WTC11 (cell line): ENCODE results near the gene RNF121. TPM values are rescaled to one million over a fixed set of nuclear protein-coding genes. Genes with fewer than 3 reads are reported as not detected.

Experiments used
- ATAC-seq: fragments of 200-7000 bp; cut with Tn5 transposase; 2 replicates; pipeline ENCODE4 v1.10.0; 2021; ENCODE audit warnings: mild to moderate bottlenecking, moderate library complexity
- CTCF ChIA-PET: fragments of 300-600 bp; sonication (Branson Sonifier 250); formaldehyde crosslinking; loops from one replicate; lab custom pipeline; 2021; ENCODE audit warnings: antibody characterized with exemption; lab: Charles Lee
- POLR2A ChIA-PET: fragments of 350-600 bp; sonication (Branson Sonifier 250); formaldehyde crosslinking; loops from one replicate; lab custom pipeline; 2021; ENCODE audit warnings: antibody characterized with exemption; lab: Charles Lee
- DNase-seq: peaks from one replicate; pipeline ENCODE4 v3.0.0; 2021; ENCODE audit warnings: low spot score
- H3K27ac Mint-ChIP-seq: 2 replicates; pipeline ENCODE4 v1.8.0; 2021; ENCODE audit warnings: mixed read lengths
- H3K27me3 Mint-ChIP-seq: 2 replicates; pipeline ENCODE4 v1.8.0; 2021; ENCODE audit warnings: low read depth, mild to moderate bottlenecking, moderate library complexity, mixed read lengths
- H3K36me3 Mint-ChIP-seq: 2 replicates; pipeline ENCODE4 v1.8.0; 2021; ENCODE audit warnings: mixed read lengths
- H3K4me1 Mint-ChIP-seq: 2 replicates; pipeline ENCODE4 v1.8.0; 2022; ENCODE audit warnings: mixed read lengths
- H3K4me3 Mint-ChIP-seq: 2 replicates; pipeline ENCODE4 v1.8.0; 2021; ENCODE audit warnings: mild to moderate bottlenecking, moderate library complexity, mixed read lengths
- H3K9me3 Mint-ChIP-seq: 2 replicates; pipeline ENCODE4 v1.8.0; 2021; ENCODE audit warnings: mixed read lengths
- ELF4 ChIP-seq: sonication (generic); formaldehyde crosslinking; IDR thresholded peaks from 2 replicates; pipeline ENCODE4 v1.8.1; 2022; ENCODE audit warnings: low read depth, mild to moderate bottlenecking, moderate library complexity, missing genetic modification reagents
- GTF2I ChIP-seq: fragments of 250-450 bp; sonication (Bioruptor Pico); conservative IDR thresholded peaks from 2 replicates; pipeline ENCODE4 v1.4.0; 2021; ENCODE audit warnings: mild to moderate bottlenecking
- NR2C2 ChIP-seq: sonication (generic); formaldehyde crosslinking; IDR thresholded peaks from 2 replicates; pipeline ENCODE4 v1.8.0; 2022; ENCODE audit warnings: mild to moderate bottlenecking, missing genetic modification reagents
- OVOL2 ChIP-seq: fragments of 250-450 bp; sonication (Bioruptor Pico); IDR thresholded peaks from 2 replicates; pipeline ENCODE4 v1.9.0; 2021; ENCODE audit warnings: mild to moderate bottlenecking, borderline replicate concordance
- PRRX2 ChIP-seq: fragments of 250-450 bp; sonication (Bioruptor Pico); IDR thresholded peaks from 2 replicates; pipeline ENCODE4 v1.8.0; 2021; ENCODE audit warnings: mild to moderate bottlenecking
- RORB ChIP-seq: fragments of 250-450 bp; sonication (Bioruptor Pico); IDR thresholded peaks from 2 replicates; pipeline ENCODE4 v1.9.0; 2021; ENCODE audit warnings: mild to moderate bottlenecking
- ZNF232 ChIP-seq: sonication (generic); formaldehyde crosslinking; IDR thresholded peaks from 2 replicates; pipeline ENCODE4 v1.8.0; 2022; ENCODE audit warnings: mild to moderate bottlenecking, missing genetic modification reagents
- ZNF263 ChIP-seq: sonication (generic); formaldehyde crosslinking; IDR thresholded peaks from 2 replicates; pipeline ENCODE4 v1.8.1; 2022; ENCODE audit warnings: low read depth, mild to moderate bottlenecking, moderate library complexity, missing genetic modification reagents
- total RNA-seq: library from RNA; stranded (reverse); gene quantifications from 3 replicates; pipeline ENCODE4 v1.2.3, GENCODE V29; 2021
- TF ChIP-seq, protein P1 (sequence below): fragments of 250-450 bp; sonication (Bioruptor Pico); IDR thresholded peaks from 2 replicates; pipeline ENCODE4 v2.1.2; 2022; ENCODE audit warnings: mild to moderate bottlenecking, moderate library complexity
- TF ChIP-seq, protein P2 (sequence below): fragments of 250-450 bp; sonication (Bioruptor Pico); IDR thresholded peaks from 2 replicates; pipeline ENCODE4 v1.9.0; 2021; ENCODE audit warnings: mild to moderate bottlenecking, borderline replicate concordance
- TF ChIP-seq, protein P3 (sequence below): sonication (generic); formaldehyde crosslinking; conservative IDR thresholded peaks from 2 replicates; pipeline ENCODE4 v1.8.1; 2022; ENCODE audit warnings: mild to moderate bottlenecking, missing genetic modification reagents
- TF ChIP-seq, protein P4 (sequence below): sonication (generic); formaldehyde crosslinking; IDR thresholded peaks from 2 replicates; pipeline ENCODE4 v1.8.0; 2023; ENCODE audit warnings: mild to moderate bottlenecking, missing genetic modification reagents
- TF ChIP-seq, protein P5 (sequence below): sonication (generic); formaldehyde crosslinking; IDR thresholded peaks from 2 replicates; pipeline ENCODE4 v1.8.1; 2023; ENCODE audit warnings: mild to moderate bottlenecking, missing genetic modification reagents
- TF ChIP-seq, protein P6 (sequence below): sonication (generic); formaldehyde crosslinking; IDR thresholded peaks from 2 replicates; pipeline ENCODE4 v1.8.1; 2023; ENCODE audit warnings: mild to moderate bottlenecking, missing genetic modification reagents, moderate library complexity
- TF ChIP-seq, protein P7 (sequence below): fragments of 250-450 bp; sonication (Bioruptor Pico); conservative IDR thresholded peaks from 2 replicates; pipeline ENCODE4 v1.9.0; 2021; ENCODE audit warnings: mild to moderate bottlenecking
- TF ChIP-seq, protein P8 (sequence below): sonication (generic); formaldehyde crosslinking; IDR thresholded peaks from 2 replicates; pipeline ENCODE4 v1.8.1; 2022; ENCODE audit warnings: mild to moderate bottlenecking, moderate library complexity, missing genetic modification reagents
- TF ChIP-seq, protein P9 (sequence below): sonication (generic); formaldehyde crosslinking; IDR thresholded peaks from 2 replicates; pipeline ENCODE4 v1.8.0; 2022; ENCODE audit warnings: mild to moderate bottlenecking, missing genetic modification reagents
- TF ChIP-seq, protein P10 (sequence below): fragments of 250-450 bp; sonication (Bioruptor Pico); IDR thresholded peaks from 2 replicates; pipeline ENCODE4 v1.9.0; 2021; ENCODE audit warnings: moderate library complexity, mild to moderate bottlenecking, inconsistent platforms, borderline replicate concordance

RNF121 gene
- total RNA-seq, 1 experiment from 2014 or later = 40.2 TPM

DNA sequence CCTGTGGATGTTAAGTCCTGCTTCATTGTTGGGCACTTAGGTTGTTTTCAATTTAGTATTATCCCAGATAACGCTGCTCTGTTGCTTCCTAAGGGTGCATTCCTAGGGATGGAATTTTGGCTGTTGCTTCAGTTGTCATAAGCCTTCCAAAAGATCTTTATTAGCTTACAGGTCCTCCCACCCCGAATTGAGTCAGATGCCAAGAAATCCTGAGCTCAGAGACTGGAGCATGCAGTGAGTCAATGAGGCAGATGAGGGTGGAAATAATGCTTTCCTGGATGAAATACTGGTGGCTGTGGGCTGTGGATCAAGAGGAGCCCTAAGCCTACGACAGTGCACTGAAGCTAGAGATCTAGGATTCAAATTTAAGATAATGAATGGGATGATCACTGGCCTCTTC lies 59.2 kb downstream of the RNF121 start:
- no peak for ATAC-seq
- H3K27ac Mint-ChIP-seq = no peak overlapping the region
- POLR2A ChIA-PET = no interaction called here

More for the DNA sequence above, 59.2 kb downstream of the RNF121 start:
- CTCF ChIA-PET = interaction anchor here (1.2 to 1.4 kb wide), 2 partner anchors 10 to 103 kb away, joined by 4 to 5 read pairs; no protein-coding TSS in a partner anchor
- no peaks in the 10 kb centered on the region for H3K27me3 Mint-ChIP-seq
- no peaks in the 10 kb centered on the region for H3K4me1 Mint-ChIP-seq
- TF ChIP-seq NR2C2 (CRISPR knock-in tag) (no peak), PRRX2 (CRISPR knock-in tag) (no peak), ELF4 (CRISPR knock-in tag) (no peak), ZNF263 (no peak), GTF2I (CRISPR knock-in tag) (no peak), ZNF232 (CRISPR knock-in tag) (no peak), OVOL2 (CRISPR knock-in tag) (no peak), RORB (CRISPR knock-in tag) (no peak)
- TF ChIP-seq, protein P1, sequence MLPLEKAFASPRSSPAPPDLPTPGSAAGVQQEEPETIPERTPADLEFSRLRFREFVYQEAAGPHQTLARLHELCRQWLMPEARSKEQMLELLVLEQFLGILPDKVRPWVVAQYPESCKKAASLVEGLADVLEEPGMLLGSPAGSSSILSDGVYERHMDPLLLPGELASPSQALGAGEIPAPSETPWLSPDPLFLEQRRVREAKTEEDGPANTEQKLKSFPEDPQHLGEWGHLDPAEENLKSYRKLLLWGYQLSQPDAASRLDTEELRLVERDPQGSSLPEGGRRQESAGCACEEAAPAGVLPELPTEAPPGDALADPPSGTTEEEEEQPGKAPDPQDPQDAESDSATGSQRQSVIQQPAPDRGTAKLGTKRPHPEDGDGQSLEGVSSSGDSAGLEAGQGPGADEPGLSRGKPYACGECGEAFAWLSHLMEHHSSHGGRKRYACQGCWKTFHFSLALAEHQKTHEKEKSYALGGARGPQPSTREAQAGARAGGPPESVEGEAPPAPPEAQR (CRISPR knock-in tag) = no peak
- TF ChIP-seq, protein P2, sequence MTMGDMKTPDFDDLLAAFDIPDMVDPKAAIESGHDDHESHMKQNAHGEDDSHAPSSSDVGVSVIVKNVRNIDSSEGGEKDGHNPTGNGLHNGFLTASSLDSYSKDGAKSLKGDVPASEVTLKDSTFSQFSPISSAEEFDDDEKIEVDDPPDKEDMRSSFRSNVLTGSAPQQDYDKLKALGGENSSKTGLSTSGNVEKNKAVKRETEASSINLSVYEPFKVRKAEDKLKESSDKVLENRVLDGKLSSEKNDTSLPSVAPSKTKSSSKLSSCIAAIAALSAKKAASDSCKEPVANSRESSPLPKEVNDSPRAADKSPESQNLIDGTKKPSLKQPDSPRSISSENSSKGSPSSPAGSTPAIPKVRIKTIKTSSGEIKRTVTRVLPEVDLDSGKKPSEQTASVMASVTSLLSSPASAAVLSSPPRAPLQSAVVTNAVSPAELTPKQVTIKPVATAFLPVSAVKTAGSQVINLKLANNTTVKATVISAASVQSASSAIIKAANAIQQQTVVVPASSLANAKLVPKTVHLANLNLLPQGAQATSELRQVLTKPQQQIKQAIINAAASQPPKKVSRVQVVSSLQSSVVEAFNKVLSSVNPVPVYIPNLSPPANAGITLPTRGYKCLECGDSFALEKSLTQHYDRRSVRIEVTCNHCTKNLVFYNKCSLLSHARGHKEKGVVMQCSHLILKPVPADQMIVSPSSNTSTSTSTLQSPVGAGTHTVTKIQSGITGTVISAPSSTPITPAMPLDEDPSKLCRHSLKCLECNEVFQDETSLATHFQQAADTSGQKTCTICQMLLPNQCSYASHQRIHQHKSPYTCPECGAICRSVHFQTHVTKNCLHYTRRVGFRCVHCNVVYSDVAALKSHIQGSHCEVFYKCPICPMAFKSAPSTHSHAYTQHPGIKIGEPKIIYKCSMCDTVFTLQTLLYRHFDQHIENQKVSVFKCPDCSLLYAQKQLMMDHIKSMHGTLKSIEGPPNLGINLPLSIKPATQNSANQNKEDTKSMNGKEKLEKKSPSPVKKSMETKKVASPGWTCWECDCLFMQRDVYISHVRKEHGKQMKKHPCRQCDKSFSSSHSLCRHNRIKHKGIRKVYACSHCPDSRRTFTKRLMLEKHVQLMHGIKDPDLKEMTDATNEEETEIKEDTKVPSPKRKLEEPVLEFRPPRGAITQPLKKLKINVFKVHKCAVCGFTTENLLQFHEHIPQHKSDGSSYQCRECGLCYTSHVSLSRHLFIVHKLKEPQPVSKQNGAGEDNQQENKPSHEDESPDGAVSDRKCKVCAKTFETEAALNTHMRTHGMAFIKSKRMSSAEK (CRISPR knock-in tag) = no peak
- TF ChIP-seq, protein P3, sequence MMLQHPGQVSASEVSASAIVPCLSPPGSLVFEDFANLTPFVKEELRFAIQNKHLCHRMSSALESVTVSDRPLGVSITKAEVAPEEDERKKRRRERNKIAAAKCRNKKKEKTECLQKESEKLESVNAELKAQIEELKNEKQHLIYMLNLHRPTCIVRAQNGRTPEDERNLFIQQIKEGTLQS (CRISPR knock-in tag) = no peak
- TF ChIP-seq, protein P4, sequence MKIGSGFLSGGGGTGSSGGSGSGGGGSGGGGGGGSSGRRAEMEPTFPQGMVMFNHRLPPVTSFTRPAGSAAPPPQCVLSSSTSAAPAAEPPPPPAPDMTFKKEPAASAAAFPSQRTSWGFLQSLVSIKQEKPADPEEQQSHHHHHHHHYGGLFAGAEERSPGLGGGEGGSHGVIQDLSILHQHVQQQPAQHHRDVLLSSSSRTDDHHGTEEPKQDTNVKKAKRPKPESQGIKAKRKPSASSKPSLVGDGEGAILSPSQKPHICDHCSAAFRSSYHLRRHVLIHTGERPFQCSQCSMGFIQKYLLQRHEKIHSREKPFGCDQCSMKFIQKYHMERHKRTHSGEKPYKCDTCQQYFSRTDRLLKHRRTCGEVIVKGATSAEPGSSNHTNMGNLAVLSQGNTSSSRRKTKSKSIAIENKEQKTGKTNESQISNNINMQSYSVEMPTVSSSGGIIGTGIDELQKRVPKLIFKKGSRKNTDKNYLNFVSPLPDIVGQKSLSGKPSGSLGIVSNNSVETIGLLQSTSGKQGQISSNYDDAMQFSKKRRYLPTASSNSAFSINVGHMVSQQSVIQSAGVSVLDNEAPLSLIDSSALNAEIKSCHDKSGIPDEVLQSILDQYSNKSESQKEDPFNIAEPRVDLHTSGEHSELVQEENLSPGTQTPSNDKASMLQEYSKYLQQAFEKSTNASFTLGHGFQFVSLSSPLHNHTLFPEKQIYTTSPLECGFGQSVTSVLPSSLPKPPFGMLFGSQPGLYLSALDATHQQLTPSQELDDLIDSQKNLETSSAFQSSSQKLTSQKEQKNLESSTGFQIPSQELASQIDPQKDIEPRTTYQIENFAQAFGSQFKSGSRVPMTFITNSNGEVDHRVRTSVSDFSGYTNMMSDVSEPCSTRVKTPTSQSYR (CRISPR knock-in tag) = no peak
- TF ChIP-seq, protein P5, sequence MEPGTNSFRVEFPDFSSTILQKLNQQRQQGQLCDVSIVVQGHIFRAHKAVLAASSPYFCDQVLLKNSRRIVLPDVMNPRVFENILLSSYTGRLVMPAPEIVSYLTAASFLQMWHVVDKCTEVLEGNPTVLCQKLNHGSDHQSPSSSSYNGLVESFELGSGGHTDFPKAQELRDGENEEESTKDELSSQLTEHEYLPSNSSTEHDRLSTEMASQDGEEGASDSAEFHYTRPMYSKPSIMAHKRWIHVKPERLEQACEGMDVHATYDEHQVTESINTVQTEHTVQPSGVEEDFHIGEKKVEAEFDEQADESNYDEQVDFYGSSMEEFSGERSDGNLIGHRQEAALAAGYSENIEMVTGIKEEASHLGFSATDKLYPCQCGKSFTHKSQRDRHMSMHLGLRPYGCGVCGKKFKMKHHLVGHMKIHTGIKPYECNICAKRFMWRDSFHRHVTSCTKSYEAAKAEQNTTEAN (CRISPR knock-in tag) = no peak
- TF ChIP-seq, protein P6, sequence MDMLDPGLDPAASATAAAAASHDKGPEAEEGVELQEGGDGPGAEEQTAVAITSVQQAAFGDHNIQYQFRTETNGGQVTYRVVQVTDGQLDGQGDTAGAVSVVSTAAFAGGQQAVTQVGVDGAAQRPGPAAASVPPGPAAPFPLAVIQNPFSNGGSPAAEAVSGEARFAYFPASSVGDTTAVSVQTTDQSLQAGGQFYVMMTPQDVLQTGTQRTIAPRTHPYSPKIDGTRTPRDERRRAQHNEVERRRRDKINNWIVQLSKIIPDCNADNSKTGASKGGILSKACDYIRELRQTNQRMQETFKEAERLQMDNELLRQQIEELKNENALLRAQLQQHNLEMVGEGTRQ = no peak
- TF ChIP-seq, protein P7, sequence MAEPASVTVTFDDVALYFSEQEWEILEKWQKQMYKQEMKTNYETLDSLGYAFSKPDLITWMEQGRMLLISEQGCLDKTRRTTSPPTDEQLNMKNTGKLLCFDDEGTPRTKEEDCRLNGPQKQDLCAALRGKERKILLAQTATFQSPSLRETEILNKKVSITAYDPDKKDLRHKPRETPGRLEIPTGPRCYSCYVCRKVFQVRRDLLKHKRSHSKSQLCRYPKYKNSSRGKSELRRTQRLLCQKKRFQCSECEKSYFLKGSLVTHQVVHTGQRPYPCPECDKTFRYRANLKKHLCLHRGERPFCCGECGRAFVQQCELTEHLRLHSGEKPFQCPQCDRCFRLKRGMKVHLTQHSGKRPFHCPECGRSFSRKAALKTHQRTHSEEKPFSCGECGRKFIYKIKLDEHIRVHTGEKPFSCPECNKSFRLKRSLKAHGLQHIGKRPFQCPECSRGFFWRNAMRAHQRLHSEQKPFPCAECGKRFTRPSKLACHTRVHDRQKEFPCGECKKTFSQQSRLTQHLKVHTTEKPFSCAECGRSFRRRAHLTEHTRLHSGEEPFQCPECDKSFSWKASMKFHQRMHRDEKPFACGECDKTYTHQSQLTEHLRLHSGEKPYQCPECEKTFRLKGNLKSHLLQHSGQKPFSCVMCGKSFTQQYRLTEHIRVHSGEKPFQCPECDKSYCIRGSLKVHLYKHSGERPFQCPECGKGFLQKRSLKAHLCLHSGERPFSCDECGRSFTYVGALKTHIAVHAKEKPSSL (CRISPR knock-in tag) = no peak
- TF ChIP-seq, protein P8, sequence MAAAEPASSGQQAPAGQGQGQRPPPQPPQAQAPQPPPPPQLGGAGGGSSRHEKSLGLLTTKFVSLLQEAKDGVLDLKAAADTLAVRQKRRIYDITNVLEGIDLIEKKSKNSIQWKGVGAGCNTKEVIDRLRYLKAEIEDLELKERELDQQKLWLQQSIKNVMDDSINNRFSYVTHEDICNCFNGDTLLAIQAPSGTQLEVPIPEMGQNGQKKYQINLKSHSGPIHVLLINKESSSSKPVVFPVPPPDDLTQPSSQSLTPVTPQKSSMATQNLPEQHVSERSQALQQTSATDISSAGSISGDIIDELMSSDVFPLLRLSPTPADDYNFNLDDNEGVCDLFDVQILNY = no peak
- TF ChIP-seq, protein P9, sequence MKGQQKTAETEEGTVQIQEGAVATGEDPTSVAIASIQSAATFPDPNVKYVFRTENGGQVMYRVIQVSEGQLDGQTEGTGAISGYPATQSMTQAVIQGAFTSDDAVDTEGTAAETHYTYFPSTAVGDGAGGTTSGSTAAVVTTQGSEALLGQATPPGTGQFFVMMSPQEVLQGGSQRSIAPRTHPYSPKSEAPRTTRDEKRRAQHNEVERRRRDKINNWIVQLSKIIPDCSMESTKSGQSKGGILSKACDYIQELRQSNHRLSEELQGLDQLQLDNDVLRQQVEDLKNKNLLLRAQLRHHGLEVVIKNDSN (CRISPR knock-in tag) = no peak
- TF ChIP-seq, protein P10, sequence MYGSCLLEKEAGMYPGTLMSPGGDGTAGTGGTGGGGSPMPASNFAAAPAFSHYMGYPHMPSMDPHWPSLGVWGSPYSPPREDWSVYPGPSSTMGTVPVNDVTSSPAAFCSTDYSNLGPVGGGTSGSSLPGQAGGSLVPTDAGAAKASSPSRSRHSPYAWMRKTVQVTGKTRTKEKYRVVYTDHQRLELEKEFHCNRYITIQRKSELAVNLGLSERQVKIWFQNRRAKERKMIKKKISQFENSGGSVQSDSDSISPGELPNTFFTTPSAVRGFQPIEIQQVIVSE (CRISPR knock-in tag) = no peak
- H3K4me3 Mint-ChIP-seq = no peak overlapping the region
- DNase-seq = no peak
- peaks cover 21% of the 10 kb centered on the region for H3K36me3 Mint-ChIP-seq
- 0 out of 2 replicates have a peak, but pooled peaks cover 3% of the 10 kb centered on the region for H3K9me3 Mint-ChIP-seq
